ENCODE data around the gene ZBTB7C.

DNA sequence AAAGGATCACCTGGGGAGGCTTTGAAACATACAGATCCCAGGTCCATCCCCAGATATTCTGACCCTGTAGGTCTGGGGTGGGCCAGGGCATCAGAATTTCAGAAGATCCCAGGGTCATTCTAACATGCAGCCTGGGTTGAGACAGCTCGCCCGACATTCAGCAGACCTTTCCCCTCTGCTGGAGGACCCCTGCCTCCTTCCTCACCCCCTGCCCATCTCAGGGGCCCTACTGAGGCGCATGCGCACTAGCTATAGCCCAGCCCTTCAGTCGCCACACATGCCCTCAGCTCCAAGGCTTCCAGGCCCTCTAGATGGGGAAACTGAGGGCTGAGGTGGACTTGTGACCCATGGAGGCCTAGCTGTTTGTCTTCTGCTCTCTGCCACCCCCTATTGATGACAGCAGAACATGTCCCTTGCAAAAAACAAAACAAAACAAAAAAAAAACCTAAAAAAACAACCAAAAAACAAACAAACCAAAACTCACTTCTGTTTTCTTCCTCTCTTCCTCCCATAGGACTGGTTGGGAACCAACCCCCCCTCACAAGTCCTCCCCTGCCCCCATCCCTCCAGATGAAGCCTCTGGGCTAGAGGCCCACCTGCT lies 91.3 kb downstream of the ZBTB7C start:
- TF ChIP-seq CTCF (conservative IDR thresholded peaks at IDR 0.05; ENCODE audit: low read length) (no peak), EZH2phosphoT487 (IDR thresholded peaks at IDR 0.05; ENCODE audit: borderline replicate concordance, low read depth, low read length) (no peak)

Data from OCI-LY7 (cell line).